Transverse colon (tissue), 4 donors: ENCODE results near the gene ZMYM5. TPM values are rescaled to one million over a fixed set of nuclear protein-coding genes. Genes with fewer than 3 reads are reported as not detected.

Source experiments
- DNase-seq: peaks from one replicate; pipeline ENCODE4 v3.0.0-alpha.2; 2019
- H3K27ac ChIP-seq, 4 donors: fragments of 200-600 bp; sonication (generic); 2 replicates each; pipeline ENCODE4 v1.5.1; 2016 to 2018; ENCODE audit warnings: inconsistent platforms in 4 of 4
- H3K27me3 ChIP-seq: fragments of 200-600 bp; sonication (generic); 2 replicates; pipeline ENCODE4 v1.5.1; 2017; ENCODE audit warnings: inconsistent platforms
- H3K36me3 ChIP-seq, 4 donors: fragments of 200-600 bp; sonication (generic); 2 replicates each; pipeline ENCODE4 v1.5.1; 2017 to 2019; ENCODE audit warnings: inconsistent platforms in 4 of 4
- H3K4me1 ChIP-seq, 4 donors: fragments of 200-600 bp; sonication (generic); 2 replicates each; pipeline ENCODE4 v1.5.1; 2017 to 2020; ENCODE audit warnings: inconsistent platforms in 4 of 4
- H3K4me3 ChIP-seq, 4 donors: fragments of 200-600 bp; sonication (generic); 1 replicate in 1 of 4; 2 replicates in 3 of 4; pipeline versions ENCODE4 v1.5.1 to v1.6.1; 2017 to 2019; ENCODE audit warnings: inconsistent platforms in 4 of 4
- H3K9me3 ChIP-seq, 2 donors: fragments of 200-600 bp; sonication (generic); 2 replicates each; pipeline ENCODE4 v1.5.1; 2017 to 2019; ENCODE audit warnings: inconsistent platforms in 2 of 2
- EP300 ChIP-seq: sonication (generic); formaldehyde crosslinking; IDR thresholded peaks from one replicate; pipeline ENCODE4 v1.6.1; 2017; ENCODE audit warnings: antibody characterized with exemption, low read depth
- POLR2A ChIP-seq: fragments of 450-650 bp; IDR thresholded peaks from one replicate; pipeline ENCODE4 v1.6.1; 2016; ENCODE audit warnings: antibody characterized with exemption, mild to moderate bottlenecking, moderate library complexity
- POLR2AphosphoS5 ChIP-seq, 3 donors: sonication (generic); formaldehyde crosslinking; IDR thresholded peaks; one replicate each; pipeline ENCODE4 v1.6.1; 2016; ENCODE audit warnings: antibody characterized with exemption in 3 of 3
- WGBS, 2 donors: methylation state at CpG; one replicate each; pipeline ENCODE4 v1.1.5; 2018; ENCODE audit warnings: low coverage in 1 of 2; 5-methylcytosine and 5-hydroxymethylcytosine counted together
- in situ Hi-C, 4 donors: fragments of 200-750 bp; cut with MboI; loops; one replicate each; pipeline versions ENCODE4 v1.15.0 to v1.15.1; 2017; ENCODE audit warnings: low sequenced_read_pairs in 3 of 4, low pct_ligation_motif_present in 1 of 4, low pct_unique_long_range_greater_than_20kb in 1 of 4
- intact Hi-C: fragments of 100-400 bp; cut with DNase I; formaldehyde crosslinking; loops from one replicate; pipeline ENCODE4 v1.15.1; 2023; ENCODE audit warnings: low total_unique reads
- total RNA-seq, 4 donors: library from RNA; depleted of rRNA; stranded (reverse); fragments of >200 nt; gene quantifications; one replicate each; pipeline ENCODE4 v1.1.0, GENCODE V29; 2016
- TF ChIP-seq, protein P1 (sequence below), 5 experiments: fragments of 200-600 bp in 3 of 5; fragments of 450-650 bp in 2 of 5; sonication (generic) in 3 of 5; IDR thresholded peaks; 1 replicate in 2 of 5; 2 replicates in 3 of 5; pipeline ENCODE4 v1.5.1; 2016 to 2017; ENCODE audit warnings: antibody characterized with exemption in 5 of 5, inconsistent platforms in 3 of 5, mild to moderate bottlenecking in 2 of 5, moderate library complexity in 1 of 5

Gene ZMYM5
- 100 to 1,000 TPM in 1 of 4 donors, 10 to 100 TPM in 2, 1 to 10 TPM in 1; 4.9 to 259 (median 14.3) TPM for total RNA-seq

DNA sequence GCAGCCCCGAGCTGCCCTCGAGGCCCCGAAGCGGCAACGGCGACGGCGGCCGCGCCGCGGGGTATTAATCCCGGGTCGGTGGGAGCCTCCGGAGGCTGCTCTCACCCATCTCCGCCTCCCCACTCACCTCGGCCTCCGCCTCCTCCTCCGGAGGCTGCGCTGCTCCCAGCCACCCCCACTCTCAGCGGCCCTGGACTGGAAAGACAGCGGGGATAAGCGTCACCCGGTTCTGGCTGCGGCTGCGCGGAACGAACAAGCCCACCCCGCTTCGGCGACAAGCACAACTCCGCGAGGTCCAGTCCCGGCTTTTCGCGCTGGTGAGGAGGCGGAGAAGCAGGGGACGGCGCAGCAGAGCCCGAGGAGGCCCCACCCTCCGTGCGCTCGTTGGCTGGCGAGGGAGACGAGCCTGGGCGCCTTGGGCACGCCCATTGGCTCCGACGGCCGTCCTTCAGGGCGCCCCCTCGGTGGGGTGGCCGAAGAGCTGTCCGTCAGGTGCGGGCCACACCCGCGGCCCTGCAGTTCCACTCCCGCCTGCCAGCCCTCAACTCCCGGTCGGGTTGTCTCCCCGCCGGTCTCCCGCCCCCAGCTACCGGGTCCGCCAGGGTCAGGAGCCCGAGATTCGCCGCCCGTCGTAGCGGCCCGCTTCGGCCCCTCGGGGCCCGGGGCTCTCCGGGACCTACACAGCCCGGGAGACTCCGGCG, at the start of gene ZMYM5:
ZMYM5 (minus strand) TSS at position 327 of the 701 bp plus-strand sequence. CDS start 11,469 bp downstream, outside the sequence.
- peak within 1 kb of the TSS; percentile 96 to 100 (median 99) for H3K27ac ChIP-seq
- H3K9me3 ChIP-seq = no peaks in the 10 kb centered on the region
- intact Hi-C loops (loop anchor here (1.0 to 5.0 kb wide), 2 partner anchors 81 to 94 kb away; partner anchors contain the start of genes PSPC1 and ZMYM2), in situ Hi-C loops (no loop called here)
- TF ChIP-seq POLR2AphosphoS5 (IDR thresholded peaks at IDR 0.05) (peak; percentile 95 to 98 (median 98)), POLR2A (peak; percentile 93), EP300 (no peak)
- TF ChIP-seq, protein P1, sequence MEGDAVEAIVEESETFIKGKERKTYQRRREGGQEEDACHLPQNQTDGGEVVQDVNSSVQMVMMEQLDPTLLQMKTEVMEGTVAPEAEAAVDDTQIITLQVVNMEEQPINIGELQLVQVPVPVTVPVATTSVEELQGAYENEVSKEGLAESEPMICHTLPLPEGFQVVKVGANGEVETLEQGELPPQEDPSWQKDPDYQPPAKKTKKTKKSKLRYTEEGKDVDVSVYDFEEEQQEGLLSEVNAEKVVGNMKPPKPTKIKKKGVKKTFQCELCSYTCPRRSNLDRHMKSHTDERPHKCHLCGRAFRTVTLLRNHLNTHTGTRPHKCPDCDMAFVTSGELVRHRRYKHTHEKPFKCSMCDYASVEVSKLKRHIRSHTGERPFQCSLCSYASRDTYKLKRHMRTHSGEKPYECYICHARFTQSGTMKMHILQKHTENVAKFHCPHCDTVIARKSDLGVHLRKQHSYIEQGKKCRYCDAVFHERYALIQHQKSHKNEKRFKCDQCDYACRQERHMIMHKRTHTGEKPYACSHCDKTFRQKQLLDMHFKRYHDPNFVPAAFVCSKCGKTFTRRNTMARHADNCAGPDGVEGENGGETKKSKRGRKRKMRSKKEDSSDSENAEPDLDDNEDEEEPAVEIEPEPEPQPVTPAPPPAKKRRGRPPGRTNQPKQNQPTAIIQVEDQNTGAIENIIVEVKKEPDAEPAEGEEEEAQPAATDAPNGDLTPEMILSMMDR (IDR thresholded peaks at IDR 0.05) = peak in 1 of 5 experiments; percentile 23
- H3K4me3 ChIP-seq = peak within 1 kb of the TSS; percentile 69 to 95 (median 86)
- H3K27me3 ChIP-seq = no peaks in the 10 kb centered on the region
- H3K36me3 ChIP-seq = peaks cover 0 to 5% (median 1%) of the 10 kb centered on the region in 4 donors
- H3K4me1 ChIP-seq = peaks cover 9 to 27% (median 18%) of the 10 kb centered on the region in 4 donors
- WGBS, 2 donors = 0% methylated on average over 65 of the region's 79 CpGs; no CpG with 5 or more reads in 1 of the 2 donors
- peak; percentile 99 for DNase-seq

DNA sequence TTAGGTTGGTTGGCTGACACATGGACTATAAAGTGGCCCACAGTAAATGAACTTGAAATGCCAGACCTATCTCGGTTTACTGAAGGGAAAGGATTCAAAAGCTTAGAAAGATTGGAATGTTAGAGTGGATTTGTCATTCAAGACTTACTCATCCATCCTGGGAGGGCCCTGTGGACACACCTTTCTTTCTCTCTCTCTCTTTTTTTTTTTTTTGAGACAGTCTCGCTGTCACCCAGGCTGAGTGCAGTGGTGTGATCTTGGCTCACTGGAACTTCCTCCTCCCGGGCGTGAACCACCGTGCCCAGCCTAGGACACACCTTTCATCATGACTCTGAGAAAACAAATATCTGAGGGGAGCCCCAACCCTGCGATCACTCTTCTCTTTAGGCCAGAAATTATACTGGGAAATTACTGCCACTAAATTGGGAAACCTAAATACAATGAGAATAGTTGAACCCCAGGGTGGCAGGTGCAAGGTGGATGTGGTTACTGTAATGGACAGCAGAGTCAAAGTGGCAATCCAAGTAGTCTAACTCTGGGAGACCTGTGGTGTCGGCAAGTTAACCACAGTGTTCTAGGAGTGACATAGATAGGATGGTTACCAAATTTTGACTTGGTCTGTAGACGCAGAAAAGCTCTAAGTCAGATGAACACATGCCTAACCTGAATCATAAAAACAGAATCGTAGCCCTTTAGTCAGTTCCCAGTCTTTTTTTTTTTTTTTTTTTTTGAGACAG, 47.1 kb upstream of the ZMYM5 start:
- no peaks in the 10 kb centered on the region for H3K4me1 ChIP-seq
- in situ Hi-C loops = no loop called here
- TF ChIP-seq POLR2A (no peak), POLR2AphosphoS5 (IDR thresholded peaks at IDR 0.05) (no peak), EP300 (no peak)
- TF ChIP-seq, protein P1 (IDR thresholded peaks at IDR 0.05) = no peak
- no peaks in the 10 kb centered on the region for H3K36me3 ChIP-seq
- H3K27me3 ChIP-seq = no peaks in the 10 kb centered on the region
- H3K27ac ChIP-seq = no peak overlapping the region
- no peaks in the 10 kb centered on the region for H3K9me3 ChIP-seq
- no peak overlapping the region for H3K4me3 ChIP-seq
- peak; percentile 54 for DNase-seq
- intact Hi-C loops = no loop called here
- WGBS, 2 donors = 61 to 90% methylated on average over 3 to 9 of the region's 9 CpGs

DNA sequence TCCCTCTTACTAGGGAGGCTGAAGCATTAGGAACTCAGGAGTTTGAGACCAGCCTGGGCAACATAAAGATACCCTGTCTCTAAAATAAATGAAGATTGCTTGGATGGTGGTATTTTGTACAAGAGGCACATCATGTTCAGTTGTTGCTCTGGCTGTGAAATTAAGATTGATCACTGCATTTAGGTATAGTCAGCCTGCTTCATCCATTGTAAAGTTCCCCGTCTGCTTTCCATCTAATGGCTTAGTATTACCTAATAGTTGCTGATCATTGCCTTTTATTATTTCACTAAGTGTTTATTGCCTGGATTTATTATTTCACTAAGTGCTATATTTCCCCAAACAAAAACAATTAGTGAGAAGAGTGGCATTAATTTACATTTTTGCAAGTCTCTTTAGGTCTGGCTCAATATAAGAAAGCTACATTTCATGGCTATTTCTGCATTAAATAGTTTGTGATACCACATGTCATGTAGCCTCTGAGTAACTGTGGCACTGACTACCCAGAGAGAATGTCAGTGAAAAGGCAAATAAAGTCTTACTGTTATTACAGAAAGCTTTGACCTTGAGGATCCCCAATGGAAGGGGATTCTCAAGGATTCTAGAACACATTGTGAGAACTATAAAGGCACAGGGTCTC, 45.0 kb upstream of the ZMYM5 start:
- TF ChIP-seq EP300 (no peak), POLR2AphosphoS5 (IDR thresholded peaks at IDR 0.05) (no peak), POLR2A (no peak)
- TF ChIP-seq, protein P1 (IDR thresholded peaks at IDR 0.05) = no peak
- DNase-seq = no peak
- H3K4me1 ChIP-seq = no peaks in the 10 kb centered on the region
- H3K27ac ChIP-seq = no peak overlapping the region
- H3K36me3 ChIP-seq = no peaks in the 10 kb centered on the region
- no peaks in the 10 kb centered on the region for H3K9me3 ChIP-seq
- H3K27me3 ChIP-seq = no peaks in the 10 kb centered on the region
- H3K4me3 ChIP-seq = no peak overlapping the region
- intact Hi-C loops (no loop called here), in situ Hi-C loops (no loop called here)
- WGBS, 2 donors = 82 to 85% methylated on average over 1 of the region's 1 CpG
